GM12892 (cell line): Measurements from ENCODE around the gene EFS.

Source experiments
- DNase-seq: peaks from one replicate; pipeline ENCODE4 v3.0.0; 2011; ENCODE audit not compliant: insufficient read length
- FAIRE-seq: peaks from 2 replicates; lab custom pipeline; 2011; peaks lifted over from hg19 to GRCh38; lab: Jason Lieb, UNC
- POLR2A ChIP-seq: IDR thresholded peaks from 2 replicates; pipeline ENCODE4 v1.6.1; 2011; ENCODE audit warnings: low read depth, low read length, control low read depth
- POLR2AphosphoS5 ChIP-seq: IDR thresholded peaks from 2 replicates; pipeline ENCODE4 v1.6.1; 2011; ENCODE audit warnings: low read depth, low read length, control low read depth
- TAF1 ChIP-seq: IDR thresholded peaks from 2 replicates; pipeline ENCODE4 v1.6.1; 2011; ENCODE audit warnings: low read depth, mild to moderate bottlenecking, control low read depth, low read length, borderline replicate concordance

The EFS gene

GRCh38 chr14:23351681-23352505 is 13.1 kb downstream of the EFS start:
- DNase-seq (no peak), FAIRE-seq (no peak)

DNA sequence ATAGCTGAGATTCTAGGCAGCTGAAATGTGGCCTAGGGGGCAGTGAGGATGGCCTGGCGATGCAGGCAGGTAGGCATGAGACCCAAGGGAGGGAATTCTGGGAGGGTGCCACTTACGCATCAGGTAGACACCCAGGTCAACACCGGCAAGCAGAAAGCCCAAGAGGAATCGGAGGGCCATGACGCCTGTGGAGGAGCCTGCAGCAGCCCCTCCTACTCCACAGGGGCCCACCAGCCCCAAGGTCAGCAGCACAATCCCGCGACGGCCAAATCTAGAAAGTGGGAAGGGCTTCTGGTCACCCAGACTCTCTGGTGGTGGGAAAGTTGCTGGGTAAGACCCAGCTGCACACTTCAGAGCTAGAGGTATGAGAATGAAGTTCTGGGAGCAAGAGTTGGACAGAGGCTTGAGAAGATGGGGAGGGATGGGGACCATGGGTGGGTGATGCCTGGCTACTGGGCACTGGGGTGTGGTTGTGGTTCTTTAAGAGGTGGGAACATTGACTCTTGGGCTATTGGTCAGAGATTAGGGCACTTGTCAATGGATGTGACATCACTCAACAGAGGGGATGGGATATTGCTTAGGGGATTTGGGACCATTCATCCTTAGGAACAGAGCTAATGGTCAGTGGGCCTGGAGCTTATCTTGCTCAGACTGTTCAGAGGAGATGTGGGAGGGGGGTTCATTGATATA is 15.7 kb downstream of the EFS start:
- TF ChIP-seq POLR2AphosphoS5 (no peak), TAF1 (no peak), POLR2A (no peak)
- no peak for FAIRE-seq
- no peak for DNase-seq

More at GRCh38 chr14:23351681-23352505, 13.1 kb downstream of the EFS start:
- no peak for TF ChIP-seq TAF1
- no peak for TF ChIP-seq POLR2A
- no peak for TF ChIP-seq POLR2AphosphoS5

GRCh38 chr14:23348297-23348655 is 16.7 kb downstream of the EFS start:
- TF ChIP-seq POLR2AphosphoS5, result no peak
- no peak for TF ChIP-seq POLR2A
- no peak for TF ChIP-seq TAF1
- FAIRE-seq (no peak), DNase-seq (no peak)

DNA sequence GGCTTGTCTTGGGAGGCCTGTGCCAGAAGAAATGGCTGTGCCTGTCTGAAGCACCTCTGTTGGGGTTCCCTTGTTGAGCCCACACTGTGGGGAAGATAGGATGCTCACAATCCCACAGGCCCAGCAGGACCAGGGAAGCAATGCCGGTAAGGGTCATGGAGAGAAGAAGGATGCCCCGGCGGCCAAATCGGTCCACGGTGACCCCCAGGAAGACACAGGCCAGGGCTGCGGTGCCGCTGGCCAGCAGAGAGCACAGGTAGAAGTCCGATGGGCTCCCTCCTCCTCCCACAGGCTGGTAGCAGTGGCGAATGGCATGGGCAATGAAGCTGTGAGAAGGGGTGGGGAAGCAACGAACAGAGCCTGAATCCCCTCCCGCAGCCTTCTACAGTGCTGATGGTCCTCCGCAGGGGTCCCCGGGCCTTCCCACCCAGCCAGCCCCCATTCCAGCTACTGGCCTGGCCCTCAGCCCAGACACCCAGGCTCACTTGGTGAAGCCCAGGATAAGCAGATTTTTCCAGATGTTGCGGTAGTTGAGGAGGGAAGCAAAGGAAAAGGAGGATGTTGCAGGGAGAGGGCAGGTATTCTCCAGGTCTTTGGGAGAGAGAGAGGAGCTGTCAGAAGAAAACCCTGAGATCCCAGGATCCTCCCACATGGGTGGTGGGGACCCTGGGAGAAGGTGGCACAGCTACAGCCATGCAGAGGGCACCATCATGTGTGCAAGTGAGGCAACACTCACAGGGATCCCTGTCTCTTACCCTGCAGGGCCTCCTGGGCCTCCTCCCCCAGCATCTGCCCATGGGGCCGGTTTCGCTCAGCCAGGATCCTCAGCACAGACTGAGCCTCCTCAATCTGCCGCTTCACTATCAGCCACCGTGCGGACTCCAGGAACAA is 17.3 kb downstream of the EFS start:
- no peak for TF ChIP-seq POLR2AphosphoS5
- DNase-seq (no peak), FAIRE-seq (no peak)

DNA sequence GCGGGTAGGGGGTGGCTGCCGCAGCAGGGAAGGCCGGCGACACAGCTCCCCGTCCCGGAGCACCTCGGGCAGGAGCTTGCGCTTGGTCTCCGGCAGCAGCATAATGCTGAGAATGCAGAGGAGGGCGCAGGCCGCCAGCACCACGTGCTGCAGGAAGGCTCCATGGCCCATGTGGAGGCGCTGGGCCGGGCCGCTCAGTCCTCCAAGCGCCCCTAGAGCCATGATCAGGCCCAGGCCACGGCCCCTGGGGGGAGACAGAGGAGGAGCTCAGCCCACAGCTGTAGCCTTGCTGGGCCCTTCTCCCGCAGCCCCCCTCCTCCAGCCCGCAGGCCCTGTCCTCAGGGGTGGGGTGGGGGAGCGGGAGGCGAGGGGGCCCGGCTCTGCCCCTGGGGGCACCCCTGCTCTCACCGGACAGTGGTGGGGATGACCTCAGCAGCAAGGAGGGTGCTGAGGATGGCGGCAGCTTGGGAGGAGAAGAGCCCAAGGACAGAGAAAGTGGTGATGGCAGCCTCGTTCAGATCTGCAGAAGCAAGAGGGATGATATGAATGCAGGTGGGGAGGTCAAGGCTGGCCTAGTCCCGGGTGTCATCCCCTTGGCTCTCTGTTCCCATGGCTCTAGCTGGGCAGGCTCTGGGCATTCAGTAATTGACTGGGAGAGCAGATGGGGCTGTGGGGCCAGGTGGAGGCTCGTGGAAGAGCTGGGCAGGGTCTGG is 18.1 kb downstream of the EFS start:
- no peak for FAIRE-seq

DNA sequence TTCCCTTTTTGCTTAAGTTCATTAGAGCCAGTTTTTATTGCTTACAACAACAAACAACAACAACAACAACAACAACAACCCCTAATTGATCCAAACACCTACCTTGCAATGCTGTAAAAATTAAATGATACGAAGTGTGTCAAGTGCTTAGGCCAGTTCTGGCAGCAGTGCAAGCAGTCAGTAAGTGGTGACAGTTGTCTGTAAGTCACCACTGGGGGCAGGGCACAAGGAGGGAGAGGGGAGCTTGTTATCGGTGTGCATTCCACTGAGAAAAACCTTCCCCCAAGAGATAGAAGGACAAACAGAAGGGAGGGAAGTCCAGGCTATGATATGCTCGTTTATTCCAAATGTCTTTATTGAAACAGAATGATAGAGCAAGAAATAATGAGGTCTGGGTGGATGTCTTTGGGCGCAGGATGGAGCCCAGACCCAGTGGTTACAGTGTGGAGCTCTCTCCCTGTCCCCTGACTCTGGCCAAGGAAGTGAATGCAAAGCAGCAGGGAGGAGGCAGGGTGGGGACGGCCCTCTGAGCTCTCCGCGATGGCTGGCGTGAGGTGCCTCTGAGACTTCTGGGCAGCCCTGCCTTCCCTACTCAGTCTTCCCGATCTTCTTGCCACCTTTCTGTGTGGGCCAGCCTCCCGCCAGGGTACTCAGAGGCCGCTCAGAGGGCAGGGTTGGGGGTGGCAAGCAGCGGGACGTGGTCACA is 18.8 kb downstream of the EFS start:
- no peak for TF ChIP-seq TAF1
- DNase-seq (no peak), FAIRE-seq (no peak)

More for the DNA sequence above, 18.1 kb downstream of the EFS start:
- TF ChIP-seq TAF1 (no peak), POLR2A (no peak), POLR2AphosphoS5 (no peak)
- DNase-seq, result no peak

GRCh38 chr14:23344481-23344880 is 20.5 kb downstream of the EFS start:
- DNase-seq, result no peak
- no peak for TF ChIP-seq POLR2A
- TF ChIP-seq TAF1, result no peak
- TF ChIP-seq POLR2AphosphoS5, result no peak
- no peak for FAIRE-seq

DNA sequence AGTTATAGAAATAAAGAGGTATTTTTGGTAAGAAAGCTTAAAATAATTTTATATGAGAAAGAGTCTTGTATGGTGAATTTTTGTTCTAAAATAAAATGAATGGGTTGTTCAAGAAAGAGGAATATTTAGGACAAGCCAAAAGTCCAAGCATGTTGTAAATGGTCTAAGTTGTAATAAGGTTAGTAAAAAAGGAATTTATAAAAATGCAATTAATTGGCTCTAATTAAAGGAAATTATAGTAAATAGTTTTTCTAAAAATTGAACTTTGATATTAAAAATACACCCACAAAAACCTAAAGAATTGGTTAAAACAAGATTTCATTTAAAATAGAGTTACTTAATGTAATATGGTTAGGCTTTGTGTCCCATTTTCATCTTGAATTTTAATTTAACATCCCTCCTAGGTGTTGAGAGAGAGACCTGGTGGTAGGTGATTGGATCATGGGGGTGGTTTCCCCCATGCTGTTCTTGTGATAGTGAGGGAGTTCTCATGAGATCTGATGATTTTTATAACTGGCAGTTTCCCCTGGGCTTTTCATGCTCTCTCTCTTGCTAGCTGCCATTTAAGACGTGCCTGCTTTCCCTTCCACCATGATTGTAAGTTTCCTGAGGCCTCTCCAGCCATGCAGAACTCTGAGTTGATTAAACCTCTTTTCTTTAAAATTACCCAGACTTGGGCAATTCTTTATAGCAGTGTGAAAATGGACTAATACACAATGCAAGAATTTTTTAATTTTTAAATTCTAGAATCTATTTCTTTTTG is 25.3 kb downstream of the EFS start:
- no peak for DNase-seq
- TF ChIP-seq POLR2A (no peak), TAF1 (no peak), POLR2AphosphoS5 (no peak)
- no peak for FAIRE-seq

DNA sequence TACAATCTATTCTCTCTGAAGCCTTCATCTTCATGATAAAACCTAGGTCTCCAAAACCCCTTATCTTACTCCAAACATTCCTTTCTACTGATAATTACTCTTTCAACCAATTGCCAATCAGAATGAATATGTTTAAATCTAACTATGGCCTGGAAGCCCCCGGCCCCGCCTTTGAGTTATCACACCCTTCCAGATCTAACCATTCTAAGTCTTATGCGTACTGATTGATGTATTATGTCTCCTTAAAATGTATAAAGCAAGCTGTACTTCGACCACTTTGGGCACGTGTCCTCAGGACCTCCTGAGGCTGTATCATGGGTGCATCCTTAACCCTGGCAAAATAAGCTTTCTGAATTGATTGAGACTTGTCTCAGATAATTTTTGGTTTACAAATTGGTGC is 29.3 kb downstream of the EFS start:
- DNase-seq (no peak), FAIRE-seq (no peak)
- TF ChIP-seq TAF1, result no peak
- no peak for TF ChIP-seq POLR2AphosphoS5
- TF ChIP-seq POLR2A, result no peak

DNA sequence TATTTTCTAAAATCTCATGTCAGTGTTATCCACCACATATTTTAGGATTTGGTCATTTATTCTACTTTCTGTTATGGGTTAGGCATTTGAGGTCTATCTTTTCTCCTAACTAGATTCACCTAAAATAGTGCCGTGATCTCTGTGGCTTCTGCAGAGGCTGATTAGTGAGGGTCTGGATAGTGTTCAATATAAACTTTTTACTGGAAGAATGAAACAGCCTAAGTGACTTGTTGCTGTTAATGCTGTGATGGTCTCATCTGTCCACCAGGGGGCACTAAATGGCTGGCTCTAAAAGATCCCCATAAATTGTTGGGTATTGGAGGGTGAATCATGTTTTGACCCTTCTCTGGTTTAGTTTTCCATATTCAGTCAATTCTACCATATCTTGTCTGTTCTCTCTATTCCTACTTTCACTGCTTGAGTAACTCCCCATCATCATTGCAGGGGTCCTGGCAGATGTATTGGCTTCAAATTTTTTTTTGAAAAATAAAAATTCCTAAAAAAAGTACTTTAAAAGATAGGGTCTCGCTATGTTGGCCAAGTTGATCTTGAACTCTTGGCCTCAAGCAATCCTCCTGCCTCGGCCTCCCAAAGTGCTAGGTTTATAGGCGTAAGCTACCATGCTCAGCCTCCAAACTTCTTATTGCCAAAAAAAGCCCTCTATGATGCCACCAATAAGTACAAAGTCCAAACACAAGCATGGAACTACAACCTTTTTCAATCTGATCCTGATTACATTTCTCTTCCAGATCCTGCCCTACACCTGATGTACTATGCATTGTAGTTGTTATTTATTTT is 36.8 kb downstream of the EFS start:
- FAIRE-seq, result peak; percentile 38
- no peak for TF ChIP-seq TAF1
- TF ChIP-seq POLR2AphosphoS5, result no peak
- no peak for DNase-seq
